CD4-positive, alpha-beta T cell treated with Interleukin-17A for 1 hour (primary cell): ENCODE data around the gene AFF1.
"Not testable (repeated sequence)": the region's sequence is repeated elsewhere in the genome, so short reads cannot be mapped to it uniquely, and the experiment has no call there.

Experiments
- DNase-seq: peaks from one replicate; pipeline ENCODE4 v3.0.0-alpha.2; 2020

The AFF1 gene

GRCh38 chr4:87012265-87012953 lies 77.6 kb downstream of the AFF1 start:
- no peak for DNase-seq

- not testable (repeated sequence) for DNase-seq
These were observed 78.1 kb downstream of the AFF1 start for GRCh38 chr4:87012954-87013308.

- no peak for DNase-seq
These were observed 79.5 kb downstream of the AFF1 start for GRCh38 chr4:87014284-87014782.

DNA sequence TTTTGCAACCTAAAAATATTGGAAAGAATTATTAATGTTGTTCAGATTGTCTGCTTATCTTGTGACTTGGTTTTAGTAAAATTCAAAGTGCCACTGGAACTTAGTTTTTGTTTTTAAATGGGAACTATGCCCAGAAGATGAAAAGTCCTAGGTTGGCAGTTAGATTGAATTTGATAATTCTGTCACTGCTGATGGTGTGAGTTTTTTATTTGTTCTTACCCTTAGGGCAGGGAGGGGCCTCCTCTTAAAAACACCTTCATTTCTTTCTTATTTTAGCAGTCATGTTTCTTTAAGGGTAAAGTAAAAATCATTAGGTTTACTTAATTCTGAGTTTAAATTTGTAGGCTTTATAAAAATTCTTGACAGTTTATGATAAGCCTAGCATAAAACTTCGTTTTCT lies 80.6 kb downstream of the AFF1 start:
- no peak for DNase-seq

GRCh38 chr4:87017580-87018342 lies 83.0 kb downstream of the AFF1 start:
- DNase-seq: no peak

DNA sequence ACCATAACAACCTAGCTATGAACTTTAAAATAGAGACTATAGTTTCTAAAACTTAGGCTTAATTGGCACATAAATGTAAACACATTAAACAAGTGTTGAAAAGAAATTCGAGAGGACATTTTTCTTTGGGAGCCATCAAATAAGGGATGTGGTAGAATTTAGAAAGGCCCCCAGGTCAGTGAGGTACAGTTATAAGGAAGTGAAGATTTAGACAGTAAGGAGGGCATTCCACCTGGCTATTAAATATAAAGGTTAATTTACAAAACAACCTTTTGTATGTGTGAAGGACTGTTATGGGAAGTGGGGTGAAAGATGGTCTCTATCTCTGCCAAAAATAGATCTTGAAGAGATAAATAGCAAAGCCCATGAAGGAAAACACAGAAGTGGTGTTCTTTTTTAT lies 83.9 kb downstream of the AFF1 start:
- no peak for DNase-seq

GRCh38 chr4:87019246-87019791 lies 84.5 kb downstream of the AFF1 start:
- DNase-seq: no peak

DNA sequence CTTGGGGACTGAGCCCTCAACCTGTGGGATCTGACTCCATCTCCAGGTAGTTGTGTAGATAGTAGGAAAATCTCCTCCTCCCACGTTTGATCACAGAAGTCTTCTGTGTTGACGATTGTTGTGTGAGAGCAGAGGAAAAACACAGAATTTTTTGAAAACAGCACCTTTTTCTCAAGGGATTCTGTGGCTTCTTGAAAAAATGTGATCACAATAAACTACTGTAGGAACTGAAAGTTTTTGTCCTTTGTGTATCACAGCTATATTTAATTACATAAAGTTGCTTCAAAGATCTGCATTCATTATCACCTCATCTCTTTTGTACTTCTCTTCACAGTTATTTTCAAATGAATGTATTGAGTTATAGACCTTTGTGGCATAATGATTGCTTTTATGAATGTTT lies 85.1 kb downstream of the AFF1 start:
- no peak for DNase-seq

- DNase-seq: no peak
These were observed 89.4 kb downstream of the AFF1 start for GRCh38 chr4:87024201-87024600.

GRCh38 chr4:87025023-87025613 lies 90.3 kb downstream of the AFF1 start:
- no peak for DNase-seq

- no peak for DNase-seq
These were observed 90.8 kb downstream of the AFF1 start for GRCh38 chr4:87025614-87026041.

DNA sequence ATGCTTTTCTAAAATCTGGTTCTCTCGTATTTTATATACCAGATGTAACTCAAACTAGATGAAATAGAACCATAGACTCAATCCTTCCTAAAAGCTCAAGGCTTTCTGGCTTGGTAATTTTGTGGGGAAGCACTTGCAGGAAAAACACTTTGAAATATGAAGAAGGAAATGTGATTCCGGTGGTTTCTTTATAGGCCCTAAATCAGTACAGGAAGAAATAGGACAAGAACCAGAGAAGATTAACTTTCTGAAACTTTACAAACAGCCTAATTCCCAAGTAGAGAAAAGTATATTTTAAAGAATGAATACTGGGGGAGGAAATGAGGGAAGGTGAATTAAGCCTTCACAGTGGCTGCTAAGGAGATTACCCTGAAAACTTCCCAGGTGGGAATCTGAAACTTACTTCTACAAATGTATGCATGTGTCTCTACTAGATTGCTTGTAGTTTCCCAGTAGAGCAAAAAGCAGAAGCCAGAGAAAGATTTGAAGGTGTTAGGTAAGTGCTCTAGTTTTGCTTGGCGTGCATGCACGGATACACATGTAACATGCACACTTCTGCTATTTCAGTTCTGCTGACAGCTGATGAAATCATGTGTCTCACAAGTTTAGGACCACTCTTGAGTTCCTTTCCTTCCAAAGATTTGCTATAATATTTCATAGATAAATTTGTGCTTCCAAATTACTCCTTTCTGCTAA lies 92.1 kb downstream of the AFF1 start:
- DNase-seq: no peak

DNA sequence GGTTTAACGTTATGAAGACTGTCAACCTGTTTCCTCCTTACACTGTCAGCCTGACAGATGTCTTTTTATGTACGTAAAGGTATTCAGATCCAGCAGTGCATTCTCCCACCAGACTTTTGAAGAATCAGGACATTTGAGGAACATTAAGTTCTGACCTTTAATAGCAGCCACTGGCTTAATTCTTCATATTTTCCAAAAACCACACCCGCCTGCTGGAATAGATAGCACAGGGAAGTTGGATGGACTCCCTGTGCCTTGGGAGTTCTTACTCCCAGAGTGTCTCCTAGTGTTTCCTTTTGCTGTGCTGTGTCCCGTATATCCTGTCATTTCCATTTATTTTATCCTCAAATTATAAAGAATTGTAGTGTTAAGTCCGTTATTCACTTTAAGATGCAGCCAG lies 94.5 kb downstream of the AFF1 start:
- no peak for DNase-seq

- DNase-seq: no peak
These were observed 95.3 kb downstream of the AFF1 start for GRCh38 chr4:87030124-87030523.

DNA sequence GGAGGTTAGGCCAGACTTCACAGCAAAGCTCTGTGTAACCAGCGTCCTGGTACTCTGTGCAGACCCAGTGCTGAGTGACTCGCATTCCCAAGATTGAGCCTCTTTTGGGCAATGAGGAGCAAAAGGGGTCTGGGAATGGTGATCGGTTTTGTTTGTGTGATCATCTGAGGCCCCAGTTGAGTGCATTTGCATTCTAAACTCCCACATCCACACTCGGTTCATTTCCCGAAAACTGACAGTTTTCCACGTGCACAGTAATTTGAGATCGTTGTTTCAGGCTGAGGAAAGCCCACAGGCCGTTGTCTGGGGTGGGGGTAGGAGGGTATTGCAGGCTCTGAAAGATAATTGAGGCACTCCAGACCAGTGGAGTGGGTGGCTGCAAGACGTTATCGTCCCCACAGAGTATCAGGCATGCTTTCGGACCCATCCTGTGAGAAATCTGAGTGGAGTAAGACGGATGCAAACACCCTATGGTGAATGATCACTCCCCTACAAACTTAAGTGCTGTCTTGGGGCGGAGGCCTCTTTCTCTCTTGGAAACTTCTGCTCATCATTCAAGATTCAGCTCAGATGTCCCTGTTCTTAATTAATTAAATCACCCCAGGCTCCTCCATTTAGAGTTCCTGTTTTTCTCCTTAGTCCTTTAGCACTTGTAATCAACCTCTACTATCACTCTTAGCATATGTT lies 96.1 kb downstream of the AFF1 start:
- DNase-seq: no peak

DNA sequence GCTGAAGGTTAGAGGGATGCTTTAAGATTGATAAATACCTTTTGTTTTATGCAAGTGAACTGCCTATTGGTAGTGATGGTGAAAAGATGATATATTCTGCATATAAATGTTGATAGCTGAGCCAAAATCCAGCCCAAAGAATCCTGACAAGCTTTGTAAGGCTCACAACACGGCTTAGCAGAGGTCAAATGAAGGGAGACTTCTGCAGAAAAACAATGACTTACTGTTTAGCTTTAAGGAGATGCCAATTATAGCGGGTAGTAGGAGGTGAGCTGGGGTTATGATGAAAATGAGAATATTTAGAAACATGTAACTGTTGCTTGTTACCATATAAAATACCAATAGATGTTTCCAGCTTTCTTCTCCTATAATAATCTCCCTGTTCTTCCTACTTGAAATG lies 97.1 kb downstream of the AFF1 start:
- DNase-seq: no peak

- no peak for DNase-seq
These were observed 98.2 kb downstream of the AFF1 start for GRCh38 chr4:87032884-87033533.

DNA sequence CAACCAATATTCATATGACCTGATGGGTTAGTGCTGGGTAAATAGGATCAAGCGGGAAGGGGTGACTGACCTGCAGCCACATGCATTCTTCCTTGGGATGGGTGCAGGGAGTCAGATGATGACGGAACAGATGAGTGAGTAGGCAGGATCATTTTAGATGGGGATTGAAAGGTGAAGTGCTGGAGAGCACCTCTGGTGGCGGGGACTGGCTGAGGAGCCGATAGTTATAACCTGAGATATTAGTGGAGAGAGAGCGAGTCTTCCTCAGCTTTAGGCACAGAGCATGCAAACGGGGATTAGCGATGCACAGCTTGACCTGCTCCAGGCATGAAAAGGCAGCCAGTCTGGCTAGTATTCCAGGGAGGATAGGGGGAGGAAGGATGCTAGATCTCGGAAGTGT lies 99.1 kb downstream of the AFF1 start:
- DNase-seq: no peak

- DNase-seq: no peak
These were observed 99.7 kb downstream of the AFF1 start for GRCh38 chr4:87034527-87034926.

DNA sequence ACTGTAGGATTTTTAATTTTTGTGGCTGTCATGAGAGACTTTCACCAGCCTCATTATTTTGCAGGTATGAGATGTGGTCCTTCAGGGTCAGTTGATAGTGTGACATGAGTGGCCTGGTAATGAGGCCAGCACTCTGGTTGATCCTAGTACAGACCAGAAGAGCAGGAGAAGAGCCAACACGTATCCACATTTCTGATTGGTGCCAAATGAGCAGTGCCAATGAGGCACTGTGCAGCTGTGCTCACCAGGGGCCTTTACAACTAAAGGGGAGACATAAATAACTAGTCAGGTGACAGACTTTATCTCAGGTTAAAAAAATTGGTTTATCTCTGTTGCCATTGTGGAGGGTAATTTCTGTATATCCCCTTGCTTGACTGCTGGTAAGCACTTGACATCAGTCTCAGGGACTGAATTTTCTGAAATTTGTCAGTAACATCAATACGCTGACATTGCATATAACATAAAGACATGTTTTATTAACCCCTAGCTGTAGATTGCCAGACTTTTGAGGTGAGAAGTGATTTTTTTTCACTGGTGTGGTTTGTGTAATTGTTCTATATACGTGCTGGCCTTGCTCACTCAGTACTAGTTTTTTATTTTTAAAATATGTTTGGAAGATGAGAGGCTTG lies 101.2 kb downstream of the AFF1 start:
- no peak for DNase-seq

- no peak for DNase-seq
These were observed 101.9 kb downstream of the AFF1 start for GRCh38 chr4:87036713-87037112.

DNA sequence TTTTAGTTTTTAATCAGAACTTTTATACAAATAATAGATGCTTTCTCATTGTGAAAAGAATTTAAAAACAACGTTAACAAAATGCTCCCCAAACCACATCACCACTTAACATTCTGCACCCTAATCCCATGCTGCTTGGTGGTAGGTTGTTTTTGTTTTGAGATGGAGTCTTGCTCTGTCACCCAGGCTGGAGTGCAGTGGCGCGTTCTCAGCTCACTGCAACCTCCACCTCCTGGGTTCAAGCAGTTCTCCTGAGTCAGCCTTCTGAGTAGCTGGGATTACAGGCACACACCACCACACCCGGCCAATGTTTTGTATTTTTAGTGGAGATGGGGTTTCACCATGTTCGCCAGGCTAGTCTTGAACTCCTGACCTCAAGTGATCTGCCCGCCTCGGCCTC lies 102.4 kb downstream of the AFF1 start:
- not testable (repeated sequence) for DNase-seq
